Left lung (tissue), 10 donors: ENCODE data around the gene KIAA1755. TPM values are rescaled to one million over a fixed set of nuclear protein-coding genes. Genes with fewer than 3 reads are reported as not detected.
A peak's percentile ranks its signal among the peaks of the same experiment; 100 is the strongest.

Experiments used
- ATAC-seq: fragments of 200-7000 bp; cut with Tn5 transposase; one replicate; pipeline ENCODE4 v1.9.1; 2020; ENCODE audit warnings: moderate library complexity
- DNase-seq, 4 donors: peaks; one replicate each; pipeline ENCODE4 v3.0.0-alpha.2; 2013 to 2020
- H3K27ac ChIP-seq, 2 donors: fragments of 200-600 bp; sonication (generic) in 1 of 2; one replicate each; pipeline versions ENCODE4 v1.5.0 to v1.8.0; 2020 to 2021
- H3K27me3 ChIP-seq, 2 donors: fragments of 200-600 bp; sonication (generic) in 1 of 2; one replicate each; pipeline versions ENCODE4 v1.5.0 to v1.8.0; 2020 to 2021
- H3K36me3 ChIP-seq, 2 donors: fragments of 200-600 bp; sonication (generic) in 1 of 2; one replicate each; pipeline versions ENCODE4 v1.5.0 to v1.8.0; 2020 to 2021
- H3K4me1 ChIP-seq, 2 donors: fragments of 200-600 bp; one replicate each; pipeline ENCODE4 v1.8.0; 2021
- H3K4me3 ChIP-seq, 2 donors: fragments of 200-600 bp; sonication (generic) in 1 of 2; one replicate each; pipeline versions ENCODE4 v1.5.0 to v1.8.0; 2020 to 2021; ENCODE audit warnings: mild to moderate bottlenecking in 1 of 2
- H3K9me3 ChIP-seq, 2 donors: fragments of 200-600 bp; sonication (generic) in 1 of 2; one replicate each; pipeline versions ENCODE4 v1.5.0 to v1.8.0; 2020 to 2021
- intact Hi-C, 2 donors: fragments of 100-400 bp; cut with DNase I; formaldehyde crosslinking; loops; one replicate each; pipeline versions ENCODE4 v1.11.2 to v1.14.2; 2022
- polyA plus RNA-seq, 6 donors: library from polyadenylated mRNA; unstranded; fragments of 120-200 nt; gene quantifications; one replicate each; pipeline ENCODE4 v1.2.1, GENCODE V29; 2013; ENCODE audit not compliant: insufficient read length in 6 of 6
- total RNA-seq, 2 donors: library from RNA; stranded (reverse); fragmentation: NEBNext Ultra II Directional; extraction: Animal tissue kit (Norgen Biotek cat#: 25700); gene quantifications; one replicate each; pipeline ENCODE4 v1.2.1, GENCODE V29; 2021
- TF ChIP-seq, protein P1 (sequence below), 2 donors: fragments of 200-600 bp; sonication (generic) in 1 of 2; IDR thresholded peaks; one replicate each; pipeline versions ENCODE4 v1.5.0 to v1.8.0; 2021; ENCODE audit warnings: antibody characterized with exemption in 2 of 2
- donor health status: DM: no; HTN: yes; CAD: no.
- donor health status: DM: no; HTN: no; CAD: no.

KIAA1755 gene
- total and polyA plus RNA-seq, 8 donors, result 2.6 to 6.4 (median 3.1) TPM

GRCh38 chr20:38200646-38201045, 59.9 kb downstream of the KIAA1755 start:
- intact Hi-C loops, result no loop called here
- Histone ChIP-seq H3K4me3 (no peak overlapping the region), H3K27me3 (no peaks in the 10 kb centered on the region), H3K4me1 (peaks cover 0 to 35% of the 10 kb centered on the region in 2 donors), H3K36me3 (no peaks in the 10 kb centered on the region), H3K9me3 (no peaks in the 10 kb centered on the region), H3K27ac (no peak overlapping the region)
- ATAC-seq, result no peak
- TF ChIP-seq, protein P1, sequence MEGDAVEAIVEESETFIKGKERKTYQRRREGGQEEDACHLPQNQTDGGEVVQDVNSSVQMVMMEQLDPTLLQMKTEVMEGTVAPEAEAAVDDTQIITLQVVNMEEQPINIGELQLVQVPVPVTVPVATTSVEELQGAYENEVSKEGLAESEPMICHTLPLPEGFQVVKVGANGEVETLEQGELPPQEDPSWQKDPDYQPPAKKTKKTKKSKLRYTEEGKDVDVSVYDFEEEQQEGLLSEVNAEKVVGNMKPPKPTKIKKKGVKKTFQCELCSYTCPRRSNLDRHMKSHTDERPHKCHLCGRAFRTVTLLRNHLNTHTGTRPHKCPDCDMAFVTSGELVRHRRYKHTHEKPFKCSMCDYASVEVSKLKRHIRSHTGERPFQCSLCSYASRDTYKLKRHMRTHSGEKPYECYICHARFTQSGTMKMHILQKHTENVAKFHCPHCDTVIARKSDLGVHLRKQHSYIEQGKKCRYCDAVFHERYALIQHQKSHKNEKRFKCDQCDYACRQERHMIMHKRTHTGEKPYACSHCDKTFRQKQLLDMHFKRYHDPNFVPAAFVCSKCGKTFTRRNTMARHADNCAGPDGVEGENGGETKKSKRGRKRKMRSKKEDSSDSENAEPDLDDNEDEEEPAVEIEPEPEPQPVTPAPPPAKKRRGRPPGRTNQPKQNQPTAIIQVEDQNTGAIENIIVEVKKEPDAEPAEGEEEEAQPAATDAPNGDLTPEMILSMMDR (IDR thresholded peaks at IDR 0.05), result no peak
- DNase-seq, result peak in 1 of 4 donors; percentile 7

DNA sequence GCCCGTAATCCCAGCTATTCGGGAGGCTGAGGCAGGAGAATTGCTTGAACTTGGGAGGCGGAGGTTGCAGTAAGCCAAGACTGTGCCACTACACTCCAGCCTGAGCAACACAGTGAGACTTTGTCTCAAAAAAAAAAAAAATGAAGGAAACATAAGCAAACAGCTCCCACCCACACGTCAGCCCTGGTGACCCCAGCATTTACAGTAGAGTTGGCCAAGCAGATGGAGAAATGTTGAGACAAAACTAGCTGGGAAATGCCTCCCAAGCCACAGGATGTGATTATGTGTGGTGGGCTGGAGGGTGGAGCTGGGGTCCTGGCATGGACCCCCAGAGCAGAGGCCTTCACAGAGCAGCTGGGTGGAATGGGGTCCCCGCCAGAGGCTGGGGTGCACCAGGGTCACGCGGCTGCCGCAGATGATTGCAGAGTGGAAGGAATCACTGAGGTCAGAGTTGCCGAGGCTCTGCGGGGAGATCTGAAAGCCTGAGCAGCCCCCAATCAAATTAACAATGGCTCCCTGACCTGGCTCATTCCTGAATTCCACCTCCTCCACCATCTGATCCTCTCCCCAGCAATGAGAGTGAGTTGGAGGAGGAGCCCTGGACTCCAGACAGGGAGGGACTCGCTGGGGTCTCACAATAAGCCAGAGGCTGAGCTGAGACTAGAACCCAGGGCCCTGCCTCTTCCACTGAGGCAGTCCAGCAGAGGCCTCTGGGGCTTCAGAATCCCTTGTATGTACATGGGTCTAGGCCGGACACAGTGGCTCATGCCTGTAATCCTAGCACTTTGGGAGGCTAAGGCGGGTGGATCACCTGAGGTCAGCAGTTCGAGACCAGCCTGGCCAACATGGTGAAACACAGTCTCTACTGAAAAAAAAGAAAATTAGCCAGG, 60.8 kb downstream of the KIAA1755 start:
- Histone ChIP-seq H3K36me3 (no peaks in the 10 kb centered on the region), H3K9me3 (no peaks in the 10 kb centered on the region), H3K27me3 (no peaks in the 10 kb centered on the region), H3K4me1 (peaks cover 0 to 42% of the 10 kb centered on the region in 2 donors), H3K27ac (no peak overlapping the region), H3K4me3 (no peak overlapping the region)
- intact Hi-C loops, result no loop called here
- peak in 2 of 4 donors; percentile 28 to 70 for DNase-seq
- no peak for ATAC-seq
- TF ChIP-seq, protein P1 (IDR thresholded peaks at IDR 0.05), result no peak

- ATAC-seq, result no peak
- peaks cover 0 to 42% of the 10 kb centered on the region in 2 donors for H3K4me1 ChIP-seq
- no peaks in the 10 kb centered on the region for H3K36me3 ChIP-seq
- H3K9me3 ChIP-seq, result no peaks in the 10 kb centered on the region
- TF ChIP-seq, protein P1 (IDR thresholded peaks at IDR 0.05), result no peak
- no peak overlapping the region for H3K4me3 ChIP-seq
- peak overlapping the region in 1 of 2 donors; percentile 82 for H3K27ac ChIP-seq
- intact Hi-C loops, result no loop called here
- peak in 1 of 4 donors; percentile 22 for DNase-seq
- no peaks in the 10 kb centered on the region for H3K27me3 ChIP-seq
Measured at GRCh38 chr20:38198238-38198861, 62.2 kb downstream of the KIAA1755 start.

DNA sequence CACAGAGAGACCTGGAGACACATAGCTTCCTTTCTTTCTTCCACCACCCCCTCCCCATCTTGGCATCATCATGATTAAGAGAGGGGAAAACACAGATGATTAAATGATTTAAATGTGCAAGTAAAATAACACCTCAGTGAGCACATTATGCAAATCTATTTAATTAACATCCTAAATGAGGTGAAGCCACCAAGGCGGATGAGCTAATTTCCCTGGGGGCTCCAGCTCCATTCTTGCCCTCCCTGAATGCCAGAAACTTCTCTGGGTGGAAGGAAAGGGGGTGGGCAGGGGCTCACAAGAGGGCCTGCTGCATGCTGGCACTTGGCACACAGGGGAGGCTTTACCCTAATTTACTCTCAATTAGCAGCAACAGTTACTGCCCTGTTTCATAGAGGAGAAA, 62.9 kb downstream of the KIAA1755 start:
- intact Hi-C loops, result no loop called here
- DNase-seq, result peak in 1 of 4 donors; percentile 25
- H3K4me3 ChIP-seq, result no peak overlapping the region
- H3K4me1 ChIP-seq, result peaks cover 0 to 42% of the 10 kb centered on the region in 2 donors
- no peaks in the 10 kb centered on the region for H3K9me3 ChIP-seq
- H3K36me3 ChIP-seq, result no peaks in the 10 kb centered on the region
- H3K27me3 ChIP-seq, result no peaks in the 10 kb centered on the region
- TF ChIP-seq, protein P1 (IDR thresholded peaks at IDR 0.05), result no peak
- no peak for ATAC-seq
- H3K27ac ChIP-seq, result peak overlapping the region in 1 of 2 donors; percentile 82

DNA sequence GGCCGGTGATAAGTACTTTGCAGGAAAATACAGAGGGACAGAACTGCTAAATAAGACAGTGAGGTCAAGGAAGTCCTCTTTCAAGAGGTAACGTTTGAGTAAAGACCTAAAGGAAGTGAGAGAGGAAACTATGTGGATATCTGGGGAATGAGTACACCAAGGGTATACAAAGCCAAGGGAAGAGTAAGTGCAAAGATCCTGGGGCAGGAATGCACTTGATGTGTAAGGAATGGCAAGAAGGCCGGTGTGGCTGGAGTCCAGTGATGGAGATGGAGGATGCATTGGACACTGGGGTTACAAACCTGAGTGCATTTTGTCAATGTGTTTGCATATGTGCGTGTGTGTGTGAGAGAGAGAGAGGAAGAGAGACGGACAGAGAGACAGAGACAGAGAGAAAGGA, 63.3 kb downstream of the KIAA1755 start:
- H3K27ac ChIP-seq, result peak overlapping the region in 1 of 2 donors; percentile 82
- H3K4me1 ChIP-seq, result peaks cover 0 to 46% of the 10 kb centered on the region in 2 donors
- H3K36me3 ChIP-seq, result no peaks in the 10 kb centered on the region
- H3K4me3 ChIP-seq, result no peak overlapping the region
- ATAC-seq (no peak), DNase-seq (no peak)
- no peaks in the 10 kb centered on the region for H3K27me3 ChIP-seq
- TF ChIP-seq, protein P1 (IDR thresholded peaks at IDR 0.05), result no peak
- intact Hi-C loops, result no loop called here
- H3K9me3 ChIP-seq, result no peaks in the 10 kb centered on the region
